GM18861 (cell line): ENCODE results near the gene KRT37.
"Not testable (repeated sequence)": the region's sequence is repeated elsewhere in the genome, so short reads cannot be mapped to it uniquely, and the experiment has no call there.

Experiments
- ATAC-seq: cut with Tn5 transposase; IDR thresholded peaks from one replicate; pipeline ENCODE4 v1.9.1; 2021; ENCODE audit not compliant: unreplicated experiment

Gene KRT37

DNA sequence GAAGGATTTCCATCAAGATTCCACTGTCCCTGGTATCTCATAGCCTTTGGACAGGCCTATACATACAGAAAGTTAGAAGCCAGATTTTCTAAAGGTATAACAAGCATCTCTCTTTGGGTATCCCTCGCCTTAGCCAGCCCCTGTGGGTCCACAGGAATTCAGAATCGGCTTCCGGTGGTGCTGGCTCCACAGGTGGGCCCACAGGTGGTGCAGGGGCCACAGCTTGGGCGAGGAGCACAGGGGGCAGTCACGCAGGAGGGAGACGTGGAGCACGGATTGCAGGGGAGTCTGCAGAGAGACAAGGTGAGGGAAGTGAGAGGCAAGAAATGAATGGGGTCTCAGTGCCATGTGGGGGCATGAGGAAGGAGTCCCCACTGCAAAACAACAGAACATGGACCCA lies 12.9 kb upstream of the KRT37 start:
- no peak for ATAC-seq

DNA sequence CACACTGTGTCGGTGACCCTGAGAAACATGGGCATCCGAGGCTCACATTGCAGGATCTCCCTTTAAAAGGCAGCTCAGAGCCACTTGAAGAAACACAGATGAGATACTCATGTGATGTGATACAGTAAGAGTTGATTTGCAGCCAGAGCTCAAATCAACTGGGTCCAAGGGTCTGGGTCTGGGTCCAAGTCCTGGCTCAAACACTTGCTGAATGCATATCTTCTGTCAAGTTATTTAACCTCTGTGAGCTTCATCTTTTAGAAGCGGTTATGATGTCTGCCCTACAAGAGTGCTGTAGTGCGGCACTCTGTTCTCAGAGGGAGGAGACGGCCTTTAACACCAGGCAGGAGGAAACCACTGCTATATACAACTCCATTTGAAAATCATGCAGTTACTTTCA lies 10.0 kb upstream of the KRT37 start:
- ATAC-seq, result no peak

DNA sequence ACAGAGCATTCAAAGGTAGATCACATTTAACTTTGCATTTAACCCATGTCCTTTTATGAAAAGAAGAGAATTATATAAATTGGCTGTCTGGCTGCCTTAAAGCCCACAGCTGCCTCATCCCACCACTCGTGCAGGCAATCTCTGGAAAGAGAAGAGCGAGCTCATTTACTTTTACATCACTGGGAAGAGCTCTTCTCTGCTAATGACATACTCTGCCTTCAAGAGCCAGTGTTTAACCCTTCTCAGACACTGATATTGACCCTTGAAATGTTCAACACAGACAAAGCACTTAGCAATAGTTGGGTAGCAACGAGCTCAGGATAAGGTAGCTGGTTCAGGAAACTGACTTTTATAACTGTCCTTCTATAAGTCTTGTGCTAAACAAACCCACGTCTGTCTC lies 9.6 kb upstream of the KRT37 start:
- no peak for ATAC-seq

DNA sequence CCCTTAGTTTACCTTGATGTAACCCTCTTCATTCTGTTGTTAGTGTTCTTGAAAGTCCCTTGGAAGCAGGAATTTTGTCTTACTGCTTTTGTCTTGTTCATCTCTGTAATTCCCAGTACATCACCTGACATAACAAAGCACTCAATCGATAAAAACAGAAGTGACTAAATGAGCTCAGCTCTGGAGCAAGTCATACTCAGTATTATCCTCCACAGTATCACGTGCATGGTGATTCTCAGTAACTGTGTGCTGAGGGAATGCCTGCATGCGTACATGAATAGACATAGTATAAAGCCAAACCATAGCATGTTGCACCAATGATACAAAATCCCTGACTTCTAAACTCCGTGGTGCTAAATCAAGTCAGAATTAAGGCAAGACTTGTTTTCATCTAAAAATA lies 9.2 kb upstream of the KRT37 start:
- no peak for ATAC-seq

DNA sequence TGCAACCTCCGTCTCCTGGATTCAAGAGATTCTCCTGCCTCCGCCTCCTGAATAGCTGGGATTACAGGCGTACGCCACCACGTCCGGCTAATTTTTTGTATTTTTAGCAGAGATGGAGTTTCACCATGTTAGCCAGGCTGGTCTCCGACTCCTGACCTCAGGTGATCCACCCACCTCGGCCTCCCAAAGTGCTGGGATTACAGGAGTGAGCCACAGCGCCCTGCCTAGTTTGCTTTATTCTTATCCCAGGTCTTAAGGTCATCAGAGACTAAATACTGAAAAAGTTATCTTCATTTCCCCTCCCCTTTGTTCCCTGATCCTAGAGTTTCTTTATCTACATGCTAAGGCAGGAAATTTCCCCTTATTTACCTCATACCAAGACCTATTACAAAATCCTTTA lies 6.0 kb upstream of the KRT37 start:
- ATAC-seq, result not testable (repeated sequence)

DNA sequence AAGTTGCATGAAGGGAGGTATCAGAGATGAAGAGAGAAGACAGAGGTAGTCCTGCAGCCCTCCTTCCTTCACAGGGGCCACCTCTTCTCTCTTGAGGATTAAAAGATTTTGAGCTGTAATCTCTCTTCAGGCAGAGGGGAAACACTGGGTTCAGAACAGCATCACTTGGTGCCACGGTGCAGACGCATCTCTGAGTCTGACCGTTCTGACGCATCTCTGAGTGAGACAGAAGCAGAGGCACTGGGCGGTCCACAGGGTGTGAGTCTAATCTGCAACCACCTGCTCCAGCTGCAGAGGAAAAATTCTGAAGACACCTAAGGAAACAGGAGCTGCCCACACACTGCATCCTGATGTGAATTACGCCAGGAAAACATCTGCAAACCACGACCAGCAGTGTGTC lies 5.3 kb upstream of the KRT37 start:
- no peak for ATAC-seq

DNA sequence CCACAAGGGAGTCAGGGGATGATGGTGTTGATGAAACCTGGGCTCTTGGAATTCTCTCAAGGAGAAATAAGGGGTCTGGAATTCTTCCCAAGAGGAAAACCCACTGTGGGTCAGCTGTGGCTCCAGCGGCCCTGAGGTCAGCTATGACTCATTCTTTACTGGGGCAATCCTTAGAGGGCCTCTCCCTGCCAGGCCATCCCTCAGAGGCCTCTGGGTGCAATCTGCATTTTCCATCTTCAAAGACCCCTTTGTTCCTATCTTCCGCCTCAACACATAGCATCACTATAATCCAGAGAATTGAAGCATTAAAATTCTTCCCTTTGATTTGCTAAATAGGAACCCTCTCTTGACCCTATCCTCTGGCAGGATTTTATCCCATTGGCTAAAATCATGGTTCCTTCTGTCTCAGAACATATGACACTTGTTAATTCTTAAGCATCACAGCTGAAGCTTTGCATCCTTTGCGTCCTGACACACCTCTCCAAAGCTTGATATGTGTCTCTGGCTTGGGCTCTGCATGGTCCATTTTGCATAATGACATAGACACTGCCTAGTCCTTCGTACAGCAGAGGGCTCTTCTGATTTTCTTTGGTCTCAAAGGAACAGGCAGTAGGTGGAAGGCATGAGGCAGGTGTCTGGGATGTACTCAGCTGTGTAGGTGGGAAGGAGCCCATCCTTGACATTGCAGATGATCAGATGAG lies 4.4 kb upstream of the KRT37 start:
- no peak for ATAC-seq

DNA sequence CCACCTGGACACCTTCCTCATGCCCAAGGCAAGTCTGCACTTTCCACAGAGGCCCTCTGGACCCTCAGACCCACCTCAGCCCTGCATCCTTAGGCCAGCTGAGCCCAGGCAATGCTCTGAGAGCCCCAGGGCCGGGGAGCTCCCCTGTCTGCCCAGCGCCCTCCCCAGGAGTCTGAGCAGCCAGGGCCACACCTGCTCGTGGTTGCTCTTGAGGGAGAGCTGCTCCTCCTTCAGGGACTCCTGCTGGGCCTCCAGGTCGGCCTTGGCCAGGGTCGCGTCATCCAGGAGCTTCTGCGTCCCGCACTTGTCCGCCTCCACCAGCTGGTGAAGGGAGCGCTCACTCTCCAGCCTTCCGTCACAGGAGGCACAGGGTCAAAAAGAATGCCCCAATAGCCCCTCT lies 1.8 kb downstream of the KRT37 start:
- not testable (repeated sequence) for ATAC-seq

DNA sequence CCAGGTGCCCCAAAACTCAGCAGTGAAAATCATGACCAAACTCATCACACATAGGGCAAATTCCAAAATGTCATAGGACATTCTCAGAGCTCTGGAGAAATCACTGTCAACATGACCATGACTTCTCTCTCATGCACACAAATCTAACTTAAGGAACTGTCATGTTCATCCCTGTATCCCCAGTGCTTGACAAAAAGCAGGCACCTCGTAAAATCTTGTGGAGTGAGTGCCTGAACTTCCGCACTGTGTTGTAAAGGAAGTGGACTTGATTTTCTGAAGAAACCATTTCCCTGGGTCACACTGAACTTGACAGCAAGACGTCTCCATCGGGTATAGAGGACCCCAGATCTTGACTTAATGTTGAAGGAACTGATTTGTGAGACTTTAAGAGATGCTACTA lies 2.8 kb downstream of the KRT37 start:
- ATAC-seq, result no peak

DNA sequence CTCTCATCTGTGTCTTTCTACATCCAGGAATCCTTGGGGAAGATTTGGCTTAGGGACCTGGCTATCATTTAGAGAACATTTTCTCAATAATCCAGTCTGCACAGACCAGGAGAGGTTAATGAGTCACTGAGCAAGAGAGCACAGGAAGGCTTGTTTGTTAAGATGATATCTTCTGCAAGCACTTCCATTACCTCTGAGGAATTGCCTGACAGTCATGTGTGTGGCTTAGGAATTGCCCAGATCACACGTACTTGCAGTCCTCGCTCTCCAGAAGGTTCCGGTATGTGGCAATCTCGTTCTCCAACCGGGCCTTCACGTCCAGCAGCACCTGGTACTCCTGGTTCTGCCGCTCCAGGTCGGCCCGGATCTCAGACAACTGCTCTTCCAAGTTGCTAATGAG lies 3.3 kb downstream of the KRT37 start:
- no peak for ATAC-seq

DNA sequence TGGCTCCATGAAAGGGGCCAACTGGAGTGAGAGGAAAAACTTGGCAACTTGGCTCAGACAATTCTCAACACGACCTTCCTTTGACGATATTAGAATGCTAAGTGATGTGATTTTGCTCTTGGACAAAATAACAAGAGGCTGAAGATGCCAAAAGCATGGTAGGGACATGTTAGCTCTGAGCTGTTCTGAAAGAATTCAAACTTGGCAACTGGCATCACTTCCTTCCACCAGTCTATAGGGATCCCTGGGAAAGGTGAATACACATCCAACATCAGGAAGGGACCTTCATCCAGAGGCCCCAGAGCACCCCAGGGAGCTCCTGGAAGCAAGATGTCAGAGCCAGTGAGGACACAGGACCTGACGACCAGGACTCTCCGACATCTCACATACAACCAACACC lies 4.3 kb downstream of the KRT37 start:
- no peak for ATAC-seq

DNA sequence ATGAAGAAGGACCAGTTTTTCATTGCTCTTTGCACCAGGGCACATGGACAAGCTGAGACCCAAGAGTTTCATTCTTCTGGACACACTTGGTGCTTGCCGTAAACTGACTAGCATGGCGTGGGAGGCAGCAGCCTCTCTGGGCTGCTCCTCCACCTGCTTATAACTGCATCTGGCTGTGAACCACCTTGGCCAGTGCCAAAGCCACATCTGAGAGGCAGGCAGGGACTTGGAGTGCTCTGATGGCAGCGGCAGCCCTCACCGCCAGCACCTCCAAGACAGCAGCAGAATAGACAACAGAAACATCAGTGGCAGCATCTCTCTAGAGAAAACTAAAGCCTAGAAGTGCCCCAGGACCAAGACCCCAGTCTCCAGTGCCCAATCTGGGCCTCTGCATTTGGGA lies 4.7 kb downstream of the KRT37 start:
- no peak for ATAC-seq

DNA sequence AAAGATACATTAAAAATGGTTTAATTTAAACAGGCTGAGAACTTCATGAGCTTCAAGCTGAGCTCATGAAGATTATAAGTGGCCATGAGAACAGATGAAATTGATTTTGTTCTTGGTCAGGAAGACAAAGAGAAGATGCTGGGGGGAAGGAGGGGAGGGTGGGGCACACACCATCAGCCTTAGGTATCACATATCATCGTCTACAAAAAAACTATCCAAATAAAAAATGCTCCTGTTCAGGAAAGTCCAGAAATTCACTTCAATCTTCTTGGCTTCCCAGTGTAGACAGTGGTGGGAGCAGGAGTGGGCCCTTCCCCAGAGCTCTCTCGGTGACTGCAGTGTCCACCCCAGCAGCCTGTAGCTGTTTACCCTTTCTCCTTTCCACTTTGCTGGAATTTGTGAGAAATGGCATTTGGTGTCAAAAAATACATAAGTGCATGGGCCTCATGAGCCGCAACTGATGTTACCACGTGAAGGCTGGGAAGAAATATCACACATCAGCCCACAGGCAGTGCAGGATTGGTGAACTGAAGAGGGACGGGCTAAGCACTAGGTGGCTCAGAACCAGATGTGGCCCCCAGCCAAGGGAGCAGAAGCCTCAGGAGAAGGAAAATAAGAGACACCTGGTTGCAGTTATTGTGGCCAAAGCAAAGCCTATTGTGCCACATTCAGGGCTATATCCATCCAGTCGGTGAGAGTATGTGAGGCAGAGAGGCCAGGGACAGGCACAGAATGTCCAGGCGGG lies 6.1 kb downstream of the KRT37 start:
- no peak for ATAC-seq

DNA sequence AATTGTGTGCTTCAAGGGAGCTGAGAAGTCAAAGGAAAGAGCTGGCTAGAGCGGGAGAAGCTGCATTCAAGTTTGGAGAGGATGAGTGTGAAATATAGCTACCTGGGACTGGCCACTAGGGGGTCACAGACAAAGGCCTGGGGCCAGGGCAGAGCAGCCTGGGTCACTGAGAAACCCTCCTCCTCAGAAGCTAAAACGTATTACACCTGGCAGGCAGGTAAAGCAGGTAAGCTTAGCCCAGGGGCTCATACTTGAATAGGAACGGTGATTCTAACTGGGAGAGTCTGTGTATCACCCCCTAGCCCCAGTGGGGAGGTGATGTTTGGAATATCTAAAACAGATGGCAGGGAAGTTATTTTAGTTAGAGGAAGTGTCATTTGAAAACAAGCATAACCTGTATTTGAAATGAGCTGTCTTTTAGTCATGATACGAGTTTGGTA lies 6.8 kb downstream of the KRT37 start:
- ATAC-seq, result no peak

DNA sequence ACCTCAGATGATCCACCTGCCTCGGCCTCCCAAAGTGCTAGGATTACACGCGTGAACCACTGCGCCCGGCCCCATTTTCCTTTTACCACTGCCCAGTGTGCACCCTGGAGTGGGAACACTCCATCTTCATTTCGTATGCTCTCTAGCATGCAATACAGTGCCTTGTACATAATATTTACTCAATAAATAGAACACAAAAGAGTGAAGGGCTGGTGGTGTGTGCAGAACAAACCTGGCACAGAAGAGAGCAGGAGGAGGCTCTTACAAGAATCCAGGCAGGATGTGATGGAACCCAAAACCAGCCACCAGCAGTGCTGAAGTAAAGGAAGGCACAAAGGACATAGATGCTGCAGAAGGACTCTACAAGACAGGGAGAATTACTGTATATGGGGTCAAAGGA lies 7.3 kb downstream of the KRT37 start:
- ATAC-seq, result no peak

DNA sequence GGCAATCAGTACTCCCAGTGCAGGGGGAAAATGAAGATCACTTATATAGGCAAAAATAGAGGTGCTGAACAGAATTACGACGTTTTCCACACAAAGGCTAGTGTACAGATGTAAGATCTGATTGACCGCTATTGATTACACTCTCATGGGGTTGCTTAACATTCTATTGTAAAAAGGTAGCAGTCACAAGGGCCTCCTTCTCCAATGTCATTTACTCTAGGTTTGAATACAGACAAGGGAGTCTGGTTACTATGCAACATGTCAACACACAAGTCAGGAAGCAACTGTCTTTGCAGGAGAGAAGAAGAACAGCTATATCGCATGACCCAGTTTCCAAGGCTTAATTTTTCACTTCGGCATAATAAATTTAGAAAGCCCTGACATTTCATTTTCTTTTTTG lies 7.9 kb downstream of the KRT37 start:
- no peak for ATAC-seq

DNA sequence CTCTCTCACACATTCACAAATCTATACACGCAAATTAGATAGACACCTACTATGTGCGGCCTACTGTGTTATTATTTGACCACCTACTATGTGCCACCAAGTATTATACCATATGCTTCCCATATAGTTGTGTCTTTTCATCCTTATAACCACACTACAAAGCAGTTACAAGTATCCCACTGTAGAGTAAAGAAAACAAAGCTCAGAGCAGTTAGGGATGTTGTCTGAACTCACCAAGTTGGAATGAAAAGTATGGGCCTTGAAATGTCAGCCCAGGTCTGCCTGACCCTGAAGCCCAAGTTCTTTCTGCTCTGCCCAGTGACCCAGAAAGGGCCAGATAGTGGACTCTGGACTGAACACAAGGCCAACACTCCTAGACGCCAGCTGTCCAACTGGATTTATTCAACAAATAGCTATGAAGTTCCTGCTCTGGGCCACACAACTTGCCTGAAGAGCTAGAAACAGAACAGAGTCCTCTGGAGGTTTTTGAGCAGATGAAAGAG lies 8.5 kb downstream of the KRT37 start:
- no peak for ATAC-seq

DNA sequence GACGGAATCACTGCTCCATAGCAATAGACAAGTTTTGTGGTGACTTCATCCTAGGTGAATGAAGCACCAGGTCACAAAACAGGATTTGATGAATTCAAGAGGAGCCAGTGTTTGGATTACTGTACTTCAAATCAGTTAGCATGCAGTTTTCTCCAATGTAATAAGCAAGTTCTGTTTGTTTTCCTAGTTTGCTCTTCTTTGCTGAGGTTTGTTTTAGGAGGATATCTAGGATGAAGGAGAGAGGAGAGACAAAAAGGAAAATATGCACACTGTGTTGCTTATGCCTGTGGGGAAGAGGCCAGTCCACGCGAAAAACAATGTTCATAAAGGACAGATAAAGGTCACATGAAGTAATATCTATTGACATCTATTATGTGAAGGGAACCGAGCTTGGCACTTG lies 9.0 kb downstream of the KRT37 start:
- ATAC-seq, result no peak

DNA sequence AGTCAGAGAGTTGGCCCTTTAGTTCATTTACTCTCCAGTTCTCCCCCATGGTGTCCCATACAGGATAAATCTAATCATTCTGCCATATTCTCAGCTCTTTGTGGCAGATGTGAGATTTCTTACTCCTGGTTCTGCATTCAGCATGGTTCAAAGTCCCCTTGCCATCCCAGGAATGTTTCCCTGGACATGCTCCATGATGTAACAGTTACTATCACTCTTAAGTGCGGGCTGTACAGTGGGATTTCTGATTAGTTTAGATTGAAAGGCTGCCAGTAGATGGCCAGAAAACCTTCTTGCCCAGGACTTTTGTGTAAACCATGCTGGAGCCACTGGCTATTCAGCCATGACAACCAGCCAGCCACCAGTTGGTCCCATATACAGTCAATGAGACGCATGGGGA lies 10.4 kb downstream of the KRT37 start:
- no peak for ATAC-seq

DNA sequence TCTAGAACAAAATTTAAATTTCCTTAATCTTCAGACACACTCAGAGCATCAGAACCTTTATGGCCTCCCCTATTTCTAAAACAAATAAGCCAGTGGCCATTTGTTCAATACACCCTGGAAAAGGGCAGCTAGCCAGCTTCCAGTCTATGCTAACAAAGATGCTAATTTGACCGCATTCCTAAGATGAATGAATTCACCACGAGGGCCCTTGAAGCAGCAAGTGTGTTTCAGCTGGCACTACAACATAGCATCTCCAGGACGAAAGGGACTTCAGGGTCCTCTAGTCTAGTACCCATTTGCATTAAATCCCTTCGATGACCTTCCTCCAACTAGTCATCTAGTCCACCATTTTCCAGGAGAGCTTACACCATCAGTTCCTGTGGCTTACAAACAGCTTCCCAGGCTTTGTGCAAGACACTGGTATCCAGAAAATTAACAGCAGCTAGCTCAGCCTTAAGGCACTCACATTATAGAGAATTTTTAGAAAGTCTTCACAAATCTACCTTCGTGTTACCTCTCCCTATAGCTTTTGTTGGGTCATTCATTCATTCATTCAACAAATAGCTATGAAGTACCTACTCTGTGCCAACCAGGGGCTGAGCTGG lies 10.9 kb downstream of the KRT37 start:
- ATAC-seq, result no peak

DNA sequence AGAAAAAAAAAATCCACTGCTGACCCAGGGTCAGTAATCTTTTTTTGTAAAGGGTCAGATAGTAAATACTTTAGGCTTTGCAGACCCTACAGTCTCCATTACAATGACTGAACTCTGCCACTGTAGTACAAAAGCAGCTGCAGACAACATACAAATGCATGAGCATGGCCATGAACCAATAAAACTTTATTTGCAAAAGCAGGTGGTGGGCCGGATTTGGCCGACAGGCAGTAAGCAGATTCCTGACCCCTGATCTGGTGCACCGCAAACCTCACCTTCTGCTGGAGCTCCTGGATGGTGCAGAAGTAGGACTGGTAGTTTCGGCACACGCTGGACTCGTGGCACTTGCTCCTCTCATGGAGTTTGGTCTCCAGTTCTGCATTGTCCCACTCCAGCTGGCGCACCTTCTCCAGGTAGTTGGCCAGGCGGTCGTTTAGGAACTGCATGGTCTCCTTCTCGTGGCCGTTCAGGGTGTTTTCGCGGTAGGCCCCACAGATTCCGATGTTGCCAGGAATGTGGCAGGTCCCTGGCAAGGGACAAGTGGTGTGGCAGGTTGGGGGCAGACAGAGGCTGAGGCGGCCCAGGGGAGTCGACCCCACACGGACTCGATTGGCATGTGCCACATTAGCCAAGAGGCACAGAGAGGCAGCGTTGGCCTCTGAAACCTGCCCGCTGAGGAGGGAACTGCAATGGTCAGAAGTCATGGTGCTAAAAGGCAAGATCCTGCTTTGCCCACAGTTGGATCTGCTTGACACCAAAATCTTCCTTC lies 13.1 kb downstream of the KRT37 start:
- ATAC-seq, result no peak
